Activated CD4-positive, alpha-beta T cell treated with anti-CD3 and anti-CD28 coated beads, Interleukin-2, Interleukin-4, amounts not matched to agents 100 ng/mL and 50 ng/mL, durations not matched to agents 16 hours and 8 hours (primary cell): ENCODE measurements around the gene SETBP1.

ENCODE experiments used
- DNase-seq: peaks from one replicate; pipeline ENCODE4 v3.0.0-alpha.2; 2020; ENCODE audit warnings: low spot score

SETBP1 gene

GRCh38 chr18:44679056-44679913 lies 1.4 kb upstream of the SETBP1 start:
- peak; percentile 82 for DNase-seq

GRCh38 chr18:44679914-44680272 lies 795 bp upstream of the SETBP1 start:
- peak; percentile 25 for DNase-seq

GRCh38 chr18:44681076-44681970 lies 635 bp downstream of the SETBP1 start:
- no peak for DNase-seq

GRCh38 chr18:44682201-44682870 lies 1.6 kb downstream of the SETBP1 start:
- DNase-seq, result no peak

GRCh38 chr18:44682871-44683221 lies 2.2 kb downstream of the SETBP1 start:
- DNase-seq, result no peak

GRCh38 chr18:44683556-44683955 lies 2.9 kb downstream of the SETBP1 start:
- DNase-seq, result no peak

GRCh38 chr18:44685296-44685695 lies 4.6 kb downstream of the SETBP1 start:
- no peak for DNase-seq

GRCh38 chr18:44686156-44686555 lies 5.5 kb downstream of the SETBP1 start:
- DNase-seq, result no peak

- DNase-seq, result no peak
Observed at GRCh38 chr18:44687421-44687820, 6.7 kb downstream of the SETBP1 start.

GRCh38 chr18:44689736-44690135 lies 9.0 kb downstream of the SETBP1 start:
- no peak for DNase-seq

GRCh38 chr18:44691148-44691925 lies 10.6 kb downstream of the SETBP1 start:
- no peak for DNase-seq

- no peak for DNase-seq
Observed at GRCh38 chr18:44693030-44693784, 12.5 kb downstream of the SETBP1 start.

- no peak for DNase-seq
Observed at GRCh38 chr18:44695503-44695902, 14.8 kb downstream of the SETBP1 start.

- DNase-seq, result no peak
Observed at GRCh38 chr18:44696892-44697291, 16.2 kb downstream of the SETBP1 start.

GRCh38 chr18:44697315-44697714 lies 16.6 kb downstream of the SETBP1 start:
- no peak for DNase-seq

- DNase-seq, result no peak
Observed at GRCh38 chr18:44698518-44698917, 17.8 kb downstream of the SETBP1 start.

GRCh38 chr18:44699572-44700261 lies 19.0 kb downstream of the SETBP1 start:
- no peak for DNase-seq

- DNase-seq, result no peak
Observed at GRCh38 chr18:44700652-44701051, 20.0 kb downstream of the SETBP1 start.

- DNase-seq, result no peak
Observed at GRCh38 chr18:44701227-44701626, 20.5 kb downstream of the SETBP1 start.

- no peak for DNase-seq
Observed at GRCh38 chr18:44702594-44702993, 21.9 kb downstream of the SETBP1 start.
